ENCODE measurements around the gene OVCA2.

OVCA2 gene

GRCh38 chr17:2064147-2064489, 22.3 kb downstream of the OVCA2 start:
- TF ChIP-seq CTCF (IDR thresholded peaks at IDR 0.05; ENCODE audit: low read depth, low read length, missing control alignments): no peak
- no peak for DNase-seq (ENCODE audit: low read depth)
- no peak overlapping the region for H3K4me3 ChIP-seq (ENCODE audit: low read depth, low read length)

- DNase-seq (ENCODE audit: low read depth): no peak
- H3K4me3 ChIP-seq (ENCODE audit: low read depth, low read length): no peak overlapping the region
- TF ChIP-seq CTCF (IDR thresholded peaks at IDR 0.05; ENCODE audit: low read depth, low read length, missing control alignments): no peak
Measured at GRCh38 chr17:2064520-2064971, 22.7 kb downstream of the OVCA2 start.

GRCh38 chr17:2064980-2065785, 23.4 kb downstream of the OVCA2 start:
- peak; percentile 75 for TF ChIP-seq CTCF (IDR thresholded peaks at IDR 0.05; ENCODE audit: low read depth, low read length, missing control alignments)
- DNase-seq (ENCODE audit: low read depth): no peak
- no peak overlapping the region for H3K4me3 ChIP-seq (ENCODE audit: low read depth, low read length)

- no peak for TF ChIP-seq CTCF (IDR thresholded peaks at IDR 0.05; ENCODE audit: low read depth, low read length, missing control alignments)
- no peak for DNase-seq (ENCODE audit: low read depth)
- H3K4me3 ChIP-seq (ENCODE audit: low read depth, low read length): no peak overlapping the region
Measured at GRCh38 chr17:2065949-2066400, 24.2 kb downstream of the OVCA2 start.

- DNase-seq (ENCODE audit: low read depth): no peak
- no peak overlapping the region for H3K4me3 ChIP-seq (ENCODE audit: low read depth, low read length)
Measured at GRCh38 chr17:2067048-2067561, 25.3 kb downstream of the OVCA2 start.

GRCh38 chr17:2067608-2068024, 25.8 kb downstream of the OVCA2 start:
- TF ChIP-seq CTCF (IDR thresholded peaks at IDR 0.05; ENCODE audit: low read depth, low read length, missing control alignments): no peak
- no peak for DNase-seq (ENCODE audit: low read depth)
- no peak overlapping the region for H3K4me3 ChIP-seq (ENCODE audit: low read depth, low read length)

More at GRCh38 chr17:2067048-2067561, 25.3 kb downstream of the OVCA2 start:
- no peak for TF ChIP-seq CTCF (IDR thresholded peaks at IDR 0.05; ENCODE audit: low read depth, low read length, missing control alignments)

Measured in GM12864 (cell line).